Frontal cortex (tissue), 4 donors: ENCODE measurements around the gene RFC5. TPM values are rescaled to one million over a fixed set of nuclear protein-coding genes. Genes with fewer than 3 reads are reported as not detected.
A peak's percentile ranks its signal among the peaks of the same experiment; 100 is the strongest.

Source experiments
- DNase-seq, 2 donors: peaks; one replicate each; pipeline ENCODE4 v3.0.0; 2012; ENCODE audit warnings: low spot score in 2 of 2
- FAIRE-seq: peaks from 2 replicates; lab custom pipeline; 2012; peaks lifted over from hg19 to GRCh38; lab: Jason Lieb, UNC
- total RNA-seq: library from RNA; depleted of rRNA; stranded (reverse); fragments of >200 nt; gene quantifications from one replicate; pipeline ENCODE4 v1.2.3, GENCODE V29; 2014
- donor health status: control.
- donor health status: control.
- donor health status: control.

The RFC5 gene
- total RNA-seq, 1 donor from 2014 or later = 20.8 TPM

DNA sequence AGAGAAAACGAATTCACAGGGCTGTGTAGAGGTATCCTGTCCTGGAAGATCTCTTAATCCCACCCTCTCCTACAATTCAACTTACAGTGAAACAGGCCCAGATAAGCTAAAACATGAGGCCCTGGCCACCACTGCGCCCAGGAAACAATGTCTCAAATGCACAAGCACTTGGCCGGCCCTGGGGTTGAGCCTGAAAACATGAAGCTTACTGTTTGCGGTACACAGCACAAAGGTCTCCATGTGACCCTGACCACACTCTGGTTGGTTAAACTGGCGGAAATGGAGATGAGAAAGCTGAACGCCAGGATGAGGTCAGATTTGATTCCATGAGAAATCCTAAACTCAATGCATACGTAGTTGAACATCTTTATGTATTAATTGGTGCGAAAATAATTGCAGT lies 28.1 kb downstream of the RFC5 start:
- FAIRE-seq (no peak), DNase-seq (no peak)

DNA sequence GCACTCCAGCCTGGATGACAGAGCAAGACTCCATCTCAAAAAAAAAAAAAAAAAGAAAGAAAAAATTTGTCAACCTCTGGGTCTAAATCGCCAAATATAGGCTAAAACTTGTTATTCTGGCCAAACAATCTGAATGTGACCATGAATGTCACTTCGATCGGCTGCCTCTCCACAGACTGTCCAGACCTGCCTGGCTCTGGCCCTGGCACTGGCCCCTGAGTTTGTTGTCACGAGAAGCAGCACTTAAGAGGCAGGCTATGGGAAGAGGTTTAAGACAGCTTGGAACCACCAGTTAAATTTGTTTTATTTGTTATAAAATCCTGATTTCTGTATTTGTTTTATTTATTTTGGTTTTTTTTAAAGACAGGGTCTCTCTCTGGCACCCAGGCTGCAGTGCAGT lies 29.9 kb downstream of the RFC5 start:
- DNase-seq (no peak), FAIRE-seq (no peak)

DNA sequence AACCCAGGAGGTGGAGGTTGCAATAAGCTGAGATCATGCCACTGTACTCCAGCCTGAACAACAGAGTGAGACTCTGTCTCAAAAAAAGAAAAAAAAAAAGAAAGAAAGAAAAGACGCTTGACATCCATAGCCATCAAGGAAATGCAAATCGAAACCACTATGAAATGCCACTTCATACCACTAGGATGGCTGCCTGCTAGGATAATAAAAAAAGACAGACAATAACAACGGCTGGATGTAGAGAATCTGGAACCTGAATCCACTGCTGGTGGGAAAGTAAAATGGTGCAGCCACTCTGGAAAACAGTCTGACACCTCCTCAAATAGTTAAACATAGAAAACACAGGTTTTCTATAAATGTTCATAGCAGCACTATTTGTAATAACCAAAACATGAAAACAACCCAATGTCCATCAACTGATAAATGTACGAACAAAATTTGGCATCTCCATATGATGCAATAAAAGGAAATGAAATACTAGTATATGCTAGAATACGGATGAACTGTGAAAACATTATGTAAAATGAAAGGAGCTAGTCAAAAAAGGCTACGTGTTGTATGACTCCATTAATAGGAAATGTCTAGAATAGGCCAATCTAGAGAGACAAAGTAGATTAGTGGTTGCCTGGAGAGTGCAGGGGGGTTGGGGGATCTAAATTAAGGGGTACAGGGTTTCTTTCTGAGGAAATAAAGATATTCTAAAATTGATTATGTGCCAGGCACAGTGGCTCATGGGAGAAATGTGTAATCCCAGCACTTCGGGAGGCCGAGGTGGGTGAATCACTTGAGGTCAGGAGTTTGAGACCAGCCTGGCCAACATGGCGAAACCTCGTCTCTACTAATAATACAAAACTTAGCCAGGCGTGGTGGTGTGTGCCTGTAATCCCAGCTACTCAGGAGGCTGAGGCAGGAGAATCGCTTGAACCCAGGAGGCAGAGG lies 34.7 kb downstream of the RFC5 start:
- FAIRE-seq = no peak

DNA sequence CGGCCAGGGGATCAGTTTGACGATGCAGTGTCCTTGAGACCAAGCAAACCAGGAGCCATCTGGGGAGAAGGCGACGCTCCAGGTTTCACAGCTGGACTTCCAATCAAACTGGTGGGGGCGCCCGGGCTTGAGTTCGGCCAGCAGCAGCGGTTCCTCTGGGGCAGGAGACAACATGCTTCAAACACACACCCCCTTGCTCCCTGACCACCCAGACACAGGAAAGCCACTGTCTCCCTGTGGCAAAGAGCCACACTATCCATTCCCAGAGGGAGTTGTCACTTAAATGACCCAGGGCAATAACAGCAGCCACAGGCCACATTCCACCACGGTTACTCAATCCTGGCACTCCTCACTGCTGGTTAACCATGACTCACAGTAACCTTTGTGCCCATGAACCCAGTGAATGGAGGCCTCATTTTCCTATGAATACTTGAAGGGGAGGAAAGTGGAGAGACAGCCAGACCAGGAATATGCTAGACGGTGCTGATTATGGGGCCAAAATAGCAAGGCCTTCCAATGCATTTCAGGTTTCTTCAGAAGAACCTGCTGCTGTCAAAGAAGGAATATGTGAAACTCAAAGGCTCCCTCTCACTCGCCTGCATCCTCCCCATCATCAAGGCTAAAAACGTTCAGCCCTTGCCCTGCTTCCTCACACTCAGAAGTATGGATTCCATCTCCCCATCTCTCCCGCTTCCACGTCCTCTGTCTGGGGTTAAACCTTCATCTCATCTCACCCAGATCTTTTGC lies 36.0 kb downstream of the RFC5 start:
- FAIRE-seq (no peak), DNase-seq (peak; percentile 33 to 56)

More for the DNA sequence above, 34.7 kb downstream of the RFC5 start:
- no peak for DNase-seq

DNA sequence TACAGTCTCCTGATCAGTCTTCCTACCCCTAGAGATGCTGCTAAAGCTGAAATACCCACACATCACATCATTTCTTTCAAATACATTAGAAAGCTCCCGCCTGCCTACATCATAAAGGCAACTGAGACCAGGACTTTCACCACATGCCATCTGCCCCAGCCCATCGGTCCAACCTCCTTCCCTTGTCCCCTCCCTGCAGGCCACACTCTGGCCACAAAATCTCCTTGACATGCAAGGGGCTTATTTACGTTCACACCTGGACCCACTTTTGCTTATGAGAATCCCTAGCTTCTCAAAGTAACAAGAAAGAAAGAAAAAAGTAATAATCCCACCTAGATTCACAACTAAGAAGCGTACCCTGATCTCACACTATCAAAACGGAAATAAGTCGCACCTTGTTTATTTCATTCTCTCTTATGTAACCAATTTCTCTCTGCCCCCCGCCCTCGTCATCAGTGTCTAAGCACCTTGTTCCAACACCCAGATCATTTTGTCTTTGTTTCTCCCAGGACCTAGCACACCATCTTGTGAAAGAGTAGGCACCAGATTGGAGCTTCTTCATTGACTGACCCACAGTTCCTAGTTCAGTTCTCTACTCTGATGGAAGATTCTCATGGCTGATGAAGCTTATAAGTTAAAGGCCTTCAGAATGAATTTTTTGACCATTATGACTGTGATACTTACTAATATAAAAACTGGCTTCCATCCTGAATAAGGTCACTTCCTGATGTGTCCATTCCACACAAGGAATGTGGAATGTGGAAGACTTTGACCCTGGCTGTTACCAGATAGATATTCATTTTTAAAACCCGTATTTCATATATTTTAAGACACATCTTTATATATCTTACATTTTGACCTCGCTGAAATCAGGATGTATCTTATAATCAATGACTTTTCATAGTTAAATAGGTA lies 36.8 kb downstream of the RFC5 start:
- FAIRE-seq = no peak
- no peak for DNase-seq

DNA sequence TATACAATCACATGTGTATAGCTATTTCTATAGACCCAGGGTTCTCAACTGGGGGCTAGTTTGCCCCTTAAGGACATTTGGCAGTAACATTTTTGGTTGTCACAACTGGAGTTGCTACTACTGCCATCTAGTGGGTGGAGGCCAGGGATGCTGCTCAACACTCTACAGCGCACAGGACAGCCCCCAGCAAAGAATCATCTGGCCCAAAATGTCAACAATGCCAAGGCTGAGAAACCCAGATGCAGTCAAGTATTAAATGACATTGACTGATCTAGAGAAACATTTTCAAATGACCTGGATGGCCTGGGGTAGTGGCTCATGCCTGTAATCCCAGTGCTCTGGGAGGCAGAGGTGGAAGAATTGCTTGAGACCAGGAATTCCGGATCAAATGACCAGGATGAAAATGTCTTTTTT lies 38.6 kb downstream of the RFC5 start:
- DNase-seq = no peak
- FAIRE-seq = no peak

DNA sequence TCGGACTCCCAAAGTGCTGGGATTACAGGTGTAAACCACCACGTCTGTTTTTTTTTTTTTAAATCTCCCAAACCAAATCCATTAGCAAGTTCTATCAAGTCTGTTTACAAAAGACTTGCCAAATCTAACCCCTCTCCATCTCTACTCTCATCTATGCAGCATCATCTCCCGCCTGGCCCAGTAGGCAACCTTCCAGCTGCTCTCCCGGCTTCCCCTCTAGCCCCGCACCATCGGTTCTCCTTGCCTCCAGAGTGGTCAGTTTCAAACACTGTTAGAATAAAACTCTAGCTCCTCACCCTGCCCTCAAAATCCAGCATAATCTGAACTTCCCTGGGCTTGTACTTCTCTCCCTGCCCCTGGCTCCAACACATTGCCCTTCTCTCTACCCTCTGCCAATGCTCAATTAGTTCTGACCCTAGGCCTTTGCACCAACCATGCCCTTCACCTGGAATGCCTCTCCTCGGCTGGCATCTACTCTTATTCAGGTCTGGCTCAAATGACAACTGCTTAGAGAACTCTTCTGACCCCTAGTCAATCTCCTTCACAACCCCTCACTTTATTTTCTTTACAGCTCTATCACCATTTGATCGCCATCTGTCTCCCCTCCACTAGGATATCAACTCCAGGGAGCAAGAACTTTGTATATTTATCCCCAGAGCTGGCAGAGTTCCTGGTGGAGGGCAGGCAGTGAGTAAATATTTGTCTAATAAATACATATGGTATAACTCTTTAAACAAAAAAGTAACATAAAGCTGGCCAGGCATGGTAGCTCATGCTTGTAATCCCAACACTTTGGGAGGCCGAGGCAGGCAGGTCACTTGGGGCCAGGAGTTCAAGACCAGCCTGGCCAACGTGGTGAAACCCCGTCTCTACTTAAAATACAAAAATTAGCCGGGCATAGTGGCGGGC lies 39.6 kb downstream of the RFC5 start:
- DNase-seq = no peak
- FAIRE-seq = no peak

DNA sequence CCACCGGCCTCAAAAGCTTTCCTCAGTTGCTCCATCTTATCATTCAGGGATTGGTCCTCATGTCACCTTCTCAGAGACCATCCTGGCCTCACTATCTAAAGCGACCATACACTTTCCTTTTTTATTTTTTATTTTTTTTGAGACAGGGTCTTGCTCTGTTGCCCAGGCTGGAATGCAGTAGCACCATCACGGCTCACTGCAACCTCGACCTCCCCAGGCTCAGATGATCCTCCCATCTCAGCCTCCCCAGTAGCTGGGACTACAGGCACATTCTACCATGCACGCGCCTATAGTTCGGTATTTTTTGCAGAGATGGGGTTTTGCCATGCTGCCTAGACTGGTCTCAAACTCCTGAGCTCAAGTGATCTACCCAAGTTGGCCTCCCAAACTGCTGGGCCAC lies 41.7 kb downstream of the RFC5 start:
- DNase-seq = no peak
- FAIRE-seq = no peak

DNA sequence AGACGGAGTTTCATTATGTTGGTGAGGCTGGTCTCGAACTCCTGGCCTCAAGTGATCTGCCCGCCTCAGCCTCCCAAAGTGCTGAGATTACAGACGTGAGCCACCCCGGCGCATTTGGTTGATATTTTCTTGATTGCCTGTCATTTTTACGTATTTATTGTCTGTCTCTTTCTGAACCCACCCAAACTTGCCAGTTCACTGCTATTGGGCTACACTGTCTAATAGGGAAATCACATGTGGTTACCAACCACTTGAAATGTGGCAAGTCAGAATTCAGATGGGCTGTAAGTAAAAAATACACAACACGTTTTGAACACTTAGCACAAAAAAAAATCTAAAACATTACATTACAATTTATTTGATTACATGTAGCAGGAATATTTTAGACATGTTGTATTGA lies 42.4 kb downstream of the RFC5 start:
- FAIRE-seq (no peak), DNase-seq (no peak)

DNA sequence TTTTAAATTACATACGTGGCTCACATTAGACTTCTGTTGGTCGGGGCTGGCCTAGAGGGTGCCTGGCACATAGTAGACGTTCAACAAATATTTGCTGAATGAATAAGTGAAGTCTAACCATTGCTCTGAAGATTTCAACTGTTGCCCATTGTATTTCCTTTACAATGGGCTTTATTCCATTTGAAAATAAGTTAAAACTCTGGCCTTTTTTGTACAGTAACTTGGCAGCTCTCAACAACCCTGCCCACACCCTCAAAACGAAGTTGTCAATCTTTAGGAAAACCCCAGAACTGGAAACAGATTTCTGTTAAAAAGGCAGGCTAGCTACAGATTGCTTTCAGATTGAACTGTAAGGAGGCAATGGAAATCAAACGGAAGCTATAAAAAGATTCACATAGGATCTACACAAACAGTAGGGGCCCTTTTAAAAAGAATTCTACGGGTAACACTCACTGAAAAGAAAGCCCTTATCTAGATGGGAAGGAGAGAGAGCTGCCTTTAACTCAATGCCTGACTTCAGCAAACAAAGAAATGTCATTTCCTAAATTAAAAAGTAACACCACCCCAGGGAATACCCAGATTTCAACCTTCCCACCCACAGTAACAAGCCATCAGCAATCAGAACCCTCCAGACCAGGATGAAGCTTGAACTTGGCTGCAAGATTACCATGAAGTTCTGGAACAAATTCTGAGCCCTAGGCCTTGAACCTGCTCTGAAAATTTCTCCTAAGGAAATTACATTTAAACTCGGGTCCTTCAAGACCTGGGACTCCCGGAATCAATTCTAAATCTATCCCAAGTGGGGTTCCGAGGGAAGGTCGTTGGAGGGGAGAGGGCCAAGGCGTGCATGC lies 43.1 kb downstream of the RFC5 start:
- no peak for DNase-seq

DNA sequence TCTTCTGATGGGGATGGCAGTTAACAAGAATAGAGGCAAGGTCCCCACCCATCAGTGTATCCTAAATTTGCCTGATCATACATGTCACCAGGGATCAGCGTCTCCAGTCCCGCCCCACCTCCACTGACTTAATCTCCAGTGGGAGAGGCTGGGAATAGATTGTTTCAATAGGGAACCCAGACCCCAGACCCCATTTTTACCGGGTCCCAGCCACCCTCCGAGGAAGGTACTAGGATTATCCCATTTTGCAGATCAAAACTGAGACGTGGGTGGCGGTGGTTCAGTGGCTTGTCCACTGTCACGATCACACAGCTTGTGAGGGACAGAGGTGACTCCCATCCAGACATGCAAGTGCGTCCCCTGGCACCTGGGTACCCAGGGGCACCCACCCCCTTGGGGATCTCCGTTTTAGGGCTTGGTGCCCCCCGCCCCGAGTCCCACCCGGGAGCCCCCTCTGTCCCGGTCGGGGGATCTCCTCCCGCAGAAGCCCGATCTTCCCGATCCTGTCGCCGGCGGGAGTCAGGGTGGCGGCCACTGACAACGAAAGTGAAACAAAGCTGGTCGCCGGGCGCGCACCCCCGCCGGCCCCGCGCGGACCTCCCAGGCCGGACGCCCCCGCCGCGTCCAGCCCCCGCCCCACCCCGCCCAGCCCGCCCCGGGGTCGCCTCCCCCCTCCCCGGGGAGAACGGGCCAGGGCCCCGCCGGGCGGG lies 44.0 kb downstream of the RFC5 start:
- FAIRE-seq (no peak), DNase-seq (no peak)

More for the DNA sequence above, 43.1 kb downstream of the RFC5 start:
- FAIRE-seq = no peak

DNA sequence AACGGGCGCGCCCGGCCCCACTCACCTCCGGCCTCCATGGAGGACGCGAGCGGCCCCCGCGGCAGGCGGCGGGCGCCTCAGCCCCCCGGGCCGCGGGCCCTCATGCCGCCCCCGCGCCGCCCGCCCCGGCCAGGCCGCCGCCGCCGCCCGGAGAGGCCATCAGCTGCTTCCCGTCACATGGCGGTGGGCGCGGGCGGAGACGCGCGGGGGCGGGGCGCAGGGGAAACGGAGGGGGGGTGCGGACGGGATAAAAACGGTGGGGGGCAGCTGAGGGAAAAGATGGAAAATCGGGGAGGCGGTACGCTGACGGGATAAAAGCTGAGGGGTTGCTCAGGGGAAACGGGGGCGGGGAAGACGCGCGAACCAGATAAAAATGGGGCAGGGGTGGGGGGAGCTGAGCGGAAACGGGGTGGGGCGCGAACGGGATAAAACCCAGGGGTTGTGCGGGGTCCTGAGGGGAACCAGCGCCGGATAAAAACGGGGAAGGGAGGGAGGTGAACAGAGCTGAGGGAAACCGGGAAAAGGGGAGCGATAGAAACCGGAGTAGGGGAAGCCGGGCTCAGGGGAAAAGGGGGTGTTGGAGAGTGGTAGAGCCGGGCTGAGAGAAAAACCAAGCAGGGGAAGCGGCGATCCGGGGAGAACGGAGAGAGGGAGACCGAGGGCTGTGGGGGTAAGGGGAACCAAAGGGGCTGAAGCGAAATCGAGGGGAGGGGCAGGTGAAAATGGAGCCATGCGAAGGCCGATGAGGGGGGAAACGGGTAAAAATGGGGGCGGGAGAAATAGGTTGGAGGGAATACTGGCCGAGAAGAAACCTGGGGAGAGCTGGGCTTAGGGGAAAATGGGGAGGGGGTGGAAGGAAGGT lies 44.7 kb downstream of the RFC5 start, which contains the start of gene WSB2:
TSS of gene WSB2 (minus strand) at position 169 of the 862 bp plus-strand sequence. CDS start at position 38, 131 bp downstream.
- FAIRE-seq (no peak), DNase-seq (peak; percentile 85 to 90)

DNA sequence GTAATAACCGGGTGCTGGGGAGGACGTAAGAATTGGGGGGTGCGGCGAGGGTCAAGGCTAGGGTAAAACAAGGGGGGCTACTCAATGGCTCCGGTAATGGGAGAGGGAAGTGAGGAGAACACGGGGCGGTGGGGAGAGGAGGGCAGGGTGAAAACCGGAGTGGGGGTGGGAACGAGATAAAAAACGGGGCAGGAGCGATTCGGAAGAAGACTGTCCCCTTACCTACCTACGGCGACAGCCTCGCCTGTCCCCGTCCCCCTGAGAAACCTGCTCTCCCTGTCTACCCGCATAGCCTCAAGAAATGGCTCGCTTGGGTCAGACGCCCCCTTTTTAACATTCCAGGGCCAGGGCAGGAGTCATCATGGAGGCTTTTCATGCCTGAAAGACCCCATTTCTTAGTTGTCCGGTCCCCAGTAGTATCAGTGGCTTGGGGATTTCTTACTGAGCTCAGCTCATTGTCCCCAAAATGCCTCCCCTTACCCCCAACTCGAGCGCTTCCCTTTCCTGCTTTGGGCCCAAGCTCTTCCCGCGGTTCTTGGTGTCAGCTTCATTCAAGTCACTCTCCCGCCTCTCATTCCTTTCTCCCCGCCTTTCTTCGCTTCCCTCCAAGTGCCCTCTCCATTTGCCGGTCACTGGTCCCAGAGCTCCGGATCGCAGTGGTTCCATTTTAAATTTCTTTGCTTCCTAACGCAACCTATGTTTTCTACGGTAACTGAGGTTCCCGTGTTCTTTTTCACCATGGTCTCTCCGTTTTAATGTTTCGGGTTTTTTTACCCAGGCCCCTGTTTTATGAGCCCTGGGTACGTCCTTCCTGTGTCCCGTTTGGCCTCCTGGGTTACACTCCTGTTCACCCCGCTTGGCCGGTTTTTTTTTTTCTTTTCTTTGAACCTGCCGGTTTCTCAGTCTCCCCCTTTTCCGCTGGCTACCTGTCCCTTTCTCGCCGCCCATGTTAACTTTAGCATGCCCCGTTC lies 45.7 kb downstream of the RFC5 start:
- DNase-seq = peak; percentile 31 to 42

DNA sequence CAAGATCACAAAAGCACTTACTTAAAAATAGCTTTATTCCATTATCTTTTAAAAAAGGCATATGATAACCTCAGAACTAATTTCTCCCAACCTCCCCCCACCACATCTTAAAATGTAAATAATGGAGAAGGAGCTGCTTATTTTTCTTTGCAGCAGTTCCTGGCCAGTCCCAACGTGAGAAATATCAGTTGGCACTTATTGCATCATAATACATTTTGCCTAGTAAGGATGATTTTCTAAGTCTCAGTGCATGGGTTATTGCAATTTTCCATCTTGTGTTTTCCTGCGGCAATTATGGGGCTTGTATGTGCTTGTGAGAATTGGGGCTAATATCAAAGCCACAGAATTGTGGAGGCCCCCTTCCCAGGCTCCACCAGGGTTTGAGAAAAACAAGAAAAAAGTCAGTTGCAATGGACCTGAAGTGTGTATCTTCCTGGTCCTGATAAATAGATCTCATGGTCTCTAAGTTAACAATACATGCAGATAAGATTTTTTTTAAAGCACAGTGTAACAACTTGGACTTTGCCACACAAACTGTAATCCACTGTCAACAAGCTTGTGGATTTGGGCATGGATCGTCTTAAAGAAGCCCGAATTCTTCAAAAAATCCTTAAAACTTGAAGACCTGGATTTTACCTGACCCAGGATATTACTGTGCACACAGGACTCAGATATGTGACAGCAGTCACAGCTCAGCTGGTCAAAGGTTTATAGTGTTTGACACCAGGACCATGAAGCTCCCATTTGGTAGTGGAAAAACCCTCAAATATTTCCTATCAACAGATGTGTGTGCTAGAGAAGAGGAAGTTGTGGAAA lies 47.3 kb downstream of the RFC5 start:
- DNase-seq = no peak
- FAIRE-seq = no peak

More for the DNA sequence above, 45.7 kb downstream of the RFC5 start:
- FAIRE-seq = no peak
